HG03045 (cell line): ENCODE results near the gene FAM3C.

Experiments
- ATAC-seq: cut with Tn5 transposase; IDR thresholded peaks from one replicate; pipeline ENCODE4 v1.9.1; 2021; ENCODE audit warnings: mild to moderate bottlenecking, moderate library complexity; ENCODE audit not compliant: unreplicated experiment

The FAM3C gene

DNA sequence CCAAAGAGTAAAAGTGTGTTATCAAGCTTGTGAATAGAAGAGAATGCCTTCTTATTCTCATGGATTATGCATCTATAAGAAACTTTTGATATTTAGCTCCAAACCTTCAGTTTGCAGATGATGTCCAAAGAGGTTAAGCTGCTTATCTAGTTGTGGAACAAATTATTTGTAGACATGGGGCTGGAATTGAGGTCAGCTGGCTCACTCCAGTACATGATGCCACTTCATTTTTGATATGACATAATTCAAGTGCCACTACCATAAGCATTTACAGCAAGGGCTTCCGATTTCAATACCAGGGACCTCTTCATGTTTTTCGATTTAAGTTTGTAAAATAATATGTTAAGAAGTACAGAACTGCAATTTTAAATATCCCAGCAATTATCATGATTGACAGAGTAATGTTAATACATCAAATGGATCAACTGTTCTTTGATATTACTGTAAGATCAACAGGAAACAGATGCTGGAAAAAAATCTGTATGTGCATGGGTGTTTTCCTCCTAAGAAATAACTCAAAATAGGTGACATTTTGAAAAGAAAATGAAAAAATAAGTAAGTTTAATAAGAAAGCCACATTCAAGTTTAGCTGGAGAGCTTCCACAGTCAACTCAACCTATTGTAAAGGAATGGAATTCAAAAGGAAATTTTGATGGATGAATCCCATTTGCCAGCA, 12.7 kb downstream of the FAM3C start:
- no peak for ATAC-seq

DNA sequence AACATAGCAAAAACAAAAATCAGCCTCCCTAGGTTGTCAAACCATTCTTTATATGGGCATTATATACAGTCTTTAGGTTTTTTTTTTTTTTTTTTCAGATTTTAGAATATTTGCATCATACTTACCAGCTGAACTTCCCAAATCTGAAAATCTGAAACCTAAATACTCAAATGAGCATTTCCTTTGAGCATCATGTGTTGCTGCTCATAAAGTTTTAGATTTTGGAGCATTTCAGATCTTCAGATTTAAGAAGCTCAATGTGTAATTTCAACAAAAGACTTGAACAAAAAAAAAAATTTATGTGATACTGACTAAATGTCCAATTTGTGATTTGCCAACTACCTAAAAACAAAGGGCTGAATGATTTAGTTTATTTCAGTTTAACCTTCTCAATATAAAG, 13.6 kb downstream of the FAM3C start:
- ATAC-seq = no peak

DNA sequence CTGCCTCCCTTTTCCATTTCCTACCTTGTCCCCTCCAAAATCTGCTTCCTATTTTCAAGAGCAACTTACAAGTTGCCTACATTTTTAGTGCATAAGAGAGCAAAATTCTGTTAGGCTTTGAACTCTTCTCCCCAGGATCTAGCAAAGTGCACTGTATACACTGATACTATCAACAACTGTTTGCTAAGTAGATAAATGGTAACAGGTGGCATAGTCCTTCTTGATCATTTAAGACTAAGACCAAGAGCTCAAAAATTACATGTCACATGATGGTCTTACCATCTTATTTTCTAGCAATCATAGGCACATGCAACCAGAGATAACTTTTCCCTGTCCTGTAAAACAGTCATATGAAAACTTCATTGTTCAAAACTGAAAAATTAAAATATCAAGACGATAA, 16.2 kb downstream of the FAM3C start:
- no peak for ATAC-seq

DNA sequence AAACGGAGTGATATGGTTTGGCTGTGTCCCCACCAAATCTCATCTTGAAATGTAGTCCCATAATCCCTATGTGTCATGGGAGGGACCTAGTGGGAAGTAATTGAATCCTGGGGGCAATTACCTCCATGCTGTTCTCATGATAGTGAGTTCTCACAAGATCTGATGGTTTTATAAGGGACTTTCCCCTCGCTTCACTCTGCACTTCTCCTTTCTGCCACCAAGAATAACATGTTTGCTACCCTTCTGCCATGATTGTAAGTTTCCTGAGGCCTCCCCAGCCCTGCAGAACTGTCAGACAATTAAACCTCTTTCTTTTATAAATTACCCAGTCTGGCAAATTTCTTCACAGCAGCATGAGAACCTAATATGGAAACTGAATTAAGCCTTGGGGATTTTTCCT, 19.1 kb downstream of the FAM3C start:
- no peak for ATAC-seq

DNA sequence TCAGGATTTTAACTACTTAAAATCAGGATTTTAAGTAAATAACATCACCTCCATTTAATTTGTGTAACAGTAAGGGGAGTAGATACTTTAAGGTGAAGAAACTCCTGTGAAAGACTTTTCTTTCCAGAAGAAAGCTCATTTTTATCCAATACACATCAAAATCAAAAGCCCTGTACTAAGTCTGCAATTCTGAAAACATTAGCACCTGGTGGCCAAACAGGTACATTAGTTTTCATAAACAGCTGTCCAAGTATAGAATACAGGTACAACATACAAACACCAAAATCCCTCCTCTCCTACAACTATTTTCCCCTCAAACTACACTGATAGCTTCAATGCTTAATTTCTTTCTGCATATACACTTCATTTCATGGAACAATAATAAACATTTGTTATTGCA, 22.9 kb downstream of the FAM3C start:
- no peak for ATAC-seq

DNA sequence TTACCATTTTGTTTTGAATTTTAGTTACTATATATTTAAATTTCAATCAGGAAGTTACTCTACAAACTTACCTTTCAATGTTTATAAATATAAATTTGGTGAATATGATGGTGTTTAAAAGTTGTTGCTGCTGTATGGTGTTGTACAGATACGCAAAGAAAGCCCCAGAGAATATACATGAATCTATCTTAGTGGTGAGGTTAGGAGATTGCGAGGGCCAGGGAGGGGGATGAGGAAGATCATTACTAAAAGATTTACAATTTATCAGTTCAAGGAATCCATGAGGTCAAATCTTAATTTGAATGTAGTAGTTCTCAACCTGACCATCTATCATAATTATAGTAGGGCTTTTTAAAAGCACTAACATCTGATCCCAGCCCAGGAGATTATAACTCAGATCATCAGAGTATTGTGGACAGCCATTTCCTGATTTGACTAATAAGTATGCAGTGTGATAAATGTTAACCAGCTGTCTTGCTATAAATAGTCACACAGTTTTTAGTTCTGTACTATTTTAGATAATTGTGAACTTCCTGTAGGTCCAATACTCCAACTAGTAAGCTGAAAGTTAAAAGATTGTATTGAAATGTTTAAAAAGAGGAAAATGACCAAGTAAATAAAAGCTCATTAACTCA, 23.6 kb downstream of the FAM3C start:
- peak; percentile 85 for ATAC-seq

DNA sequence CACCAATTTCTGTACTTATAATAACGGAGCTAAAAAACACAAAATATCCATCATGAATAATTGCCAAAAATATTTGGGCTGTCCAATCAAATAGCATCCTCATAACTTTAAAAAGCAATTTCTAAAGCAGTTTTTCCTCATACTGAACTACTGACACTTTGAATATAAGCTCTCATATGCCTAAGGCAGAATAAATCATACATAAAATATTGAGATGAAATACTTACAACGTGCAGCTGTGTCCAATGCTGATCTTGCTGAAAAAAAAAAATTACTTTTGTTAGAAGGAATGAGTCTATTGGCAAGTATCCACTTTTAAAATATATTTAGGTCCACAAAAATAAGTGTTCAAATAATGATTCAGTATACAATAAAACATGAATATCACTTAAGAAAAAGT, 24.2 kb downstream of the FAM3C start:
- no peak for ATAC-seq

DNA sequence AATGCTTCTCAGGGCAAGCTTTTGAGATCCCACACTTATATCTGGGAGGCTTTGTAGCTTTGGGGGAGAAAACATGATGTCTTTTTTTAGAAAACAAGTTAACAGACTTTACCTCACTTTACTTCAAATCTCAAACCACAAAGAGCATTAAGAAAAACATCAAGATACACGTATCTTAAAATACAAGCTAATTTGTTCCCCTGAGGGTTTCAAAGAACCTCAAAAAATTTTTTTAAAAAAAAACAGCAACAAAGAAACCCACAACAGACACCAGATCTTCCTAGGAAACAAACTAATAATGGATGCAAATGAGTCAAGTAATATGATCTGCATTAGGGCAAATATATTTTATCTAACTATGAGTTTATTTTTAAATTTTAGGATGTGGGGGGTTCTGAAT, 24.7 kb downstream of the FAM3C start:
- no peak for ATAC-seq

DNA sequence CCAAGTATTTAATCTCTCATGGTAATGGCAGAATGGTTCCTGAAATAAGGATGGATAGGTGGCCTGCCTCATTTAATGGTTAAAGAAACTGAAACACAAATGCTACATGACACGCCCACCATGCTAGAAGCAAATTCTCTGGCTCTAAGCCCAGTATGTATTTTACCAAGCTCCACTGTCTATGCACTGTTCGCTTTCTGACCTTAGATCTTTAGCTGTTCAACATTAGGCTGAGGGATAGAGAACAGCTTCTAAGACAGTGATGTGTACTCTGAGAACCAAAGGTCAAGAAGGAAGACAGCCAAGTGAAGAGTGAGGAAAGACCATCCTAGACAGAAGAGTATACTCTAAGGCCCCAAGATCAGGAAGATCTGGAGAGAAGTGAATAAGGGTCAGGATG, 26.6 kb downstream of the FAM3C start:
- peak; percentile 47 for ATAC-seq

DNA sequence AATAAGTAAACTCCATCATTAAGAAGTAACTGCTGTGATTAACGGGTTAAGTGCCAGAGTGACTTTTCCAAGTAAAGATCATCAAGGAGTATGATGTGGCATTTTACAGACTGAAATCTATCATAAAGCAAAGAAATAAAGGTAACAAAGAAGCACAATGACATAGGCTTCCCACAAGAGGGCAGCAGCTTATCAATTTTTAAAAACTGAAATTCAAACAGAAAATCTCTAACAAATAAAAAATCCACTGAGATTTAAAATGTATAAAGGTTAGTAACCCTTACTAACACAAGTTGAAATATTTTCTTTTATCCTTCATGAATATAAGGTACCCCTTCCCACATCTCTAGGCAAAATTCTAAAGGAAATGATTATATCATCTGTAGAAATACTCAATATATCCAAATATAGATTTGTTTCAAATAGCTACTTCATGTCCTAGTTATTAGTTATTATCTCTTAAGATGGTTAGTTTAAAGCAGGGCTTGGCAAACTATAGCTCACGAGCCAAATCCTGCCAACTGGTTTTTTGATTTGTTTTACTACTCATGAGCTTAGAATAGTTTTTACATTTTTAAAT, 29.2 kb downstream of the FAM3C start:
- ATAC-seq = no peak

DNA sequence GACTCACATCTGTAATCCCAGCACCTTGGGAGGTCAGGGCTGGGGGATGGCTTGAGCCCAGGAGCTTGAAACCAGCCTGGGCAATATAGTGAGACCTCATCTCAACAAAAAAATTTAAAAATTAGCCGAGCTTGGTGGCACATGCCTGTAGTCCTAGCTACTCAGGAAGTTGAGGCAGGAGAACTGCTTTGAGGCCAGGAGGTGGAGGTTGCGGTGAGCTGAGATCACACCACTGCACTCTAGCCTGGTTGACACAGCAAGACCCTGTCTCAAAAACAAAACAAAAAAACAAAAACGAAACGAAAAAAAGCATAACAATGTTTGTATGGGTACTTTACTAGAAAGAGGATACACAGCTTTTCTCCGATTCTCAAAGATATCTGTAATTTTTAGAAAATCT, 35.5 kb downstream of the FAM3C start:
- no peak for ATAC-seq

DNA sequence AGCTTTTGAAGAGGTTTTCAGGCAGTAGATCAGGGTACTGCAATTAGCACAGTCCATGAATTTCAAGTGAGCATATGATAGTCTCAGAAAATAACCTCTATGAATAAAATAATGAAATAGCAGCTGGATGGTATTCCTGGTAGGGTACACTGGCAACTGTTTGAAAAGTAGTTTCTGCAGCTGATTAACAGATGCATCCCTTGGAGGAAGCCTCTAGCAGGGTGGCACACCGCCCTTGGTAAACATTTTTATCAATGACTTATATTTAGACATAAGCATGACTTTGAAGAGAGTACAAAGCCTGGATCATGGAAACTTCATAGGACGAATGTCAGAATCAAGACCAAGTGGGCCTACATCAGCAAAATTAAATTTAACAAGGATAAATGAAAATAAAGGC, 40.5 kb downstream of the FAM3C start:
- no peak for ATAC-seq

DNA sequence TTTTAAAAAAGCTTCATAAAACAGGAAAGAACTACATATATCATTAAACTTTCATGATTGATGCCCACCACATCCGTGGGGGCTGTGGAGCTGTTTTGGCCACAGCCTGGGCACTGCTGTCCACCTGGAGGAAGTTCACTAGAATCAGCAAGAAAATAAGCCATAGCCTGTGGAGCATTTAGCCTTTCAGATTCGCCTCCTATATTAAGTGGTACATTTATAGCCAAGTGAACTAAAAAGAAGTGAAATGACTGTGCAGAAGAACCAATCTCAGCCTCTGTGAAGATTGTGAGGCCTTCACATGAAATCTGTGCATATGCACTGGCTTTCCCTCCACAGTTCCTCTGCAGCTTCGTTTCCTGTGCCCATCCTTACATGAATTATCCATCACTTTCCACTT, 43.8 kb downstream of the FAM3C start:
- no peak for ATAC-seq

DNA sequence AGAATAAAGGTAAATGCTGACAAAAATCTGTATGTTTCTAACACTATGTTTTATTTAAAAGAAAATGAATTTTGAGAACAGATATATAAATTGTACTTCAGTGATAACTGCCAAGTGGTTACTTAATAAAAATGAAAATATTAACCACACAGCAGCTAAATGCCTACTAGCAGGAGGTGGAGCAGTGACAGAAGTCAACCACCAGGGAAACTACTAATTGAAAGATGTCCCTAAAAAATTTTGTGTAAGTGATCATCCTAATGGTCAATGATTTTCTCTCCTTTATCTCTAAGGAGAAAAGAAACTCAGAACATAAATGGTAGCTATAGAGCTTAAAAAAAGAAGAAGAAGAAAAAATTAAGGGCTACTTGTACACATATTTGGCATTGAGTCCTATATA, 44.4 kb downstream of the FAM3C start:
- no peak for ATAC-seq

DNA sequence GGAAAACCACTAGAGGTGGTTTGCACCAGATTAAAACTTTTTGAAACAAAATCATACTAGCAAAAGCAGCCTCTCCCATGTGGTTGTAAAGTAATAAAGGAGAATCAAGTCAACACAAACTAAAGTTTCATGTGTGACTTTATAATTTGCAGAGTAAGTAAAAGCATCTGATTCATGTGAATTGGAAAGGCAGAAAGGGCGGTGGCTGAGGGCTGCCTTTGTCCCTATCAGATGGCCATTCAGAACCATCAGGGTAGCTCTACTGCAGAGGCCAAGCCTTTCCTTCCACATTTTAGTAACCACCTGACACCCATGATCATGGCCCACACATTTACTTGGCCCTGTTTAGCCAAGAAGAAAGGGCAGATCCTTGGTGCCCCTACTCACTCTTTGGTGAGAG, 51.6 kb downstream of the FAM3C start:
- no peak for ATAC-seq

DNA sequence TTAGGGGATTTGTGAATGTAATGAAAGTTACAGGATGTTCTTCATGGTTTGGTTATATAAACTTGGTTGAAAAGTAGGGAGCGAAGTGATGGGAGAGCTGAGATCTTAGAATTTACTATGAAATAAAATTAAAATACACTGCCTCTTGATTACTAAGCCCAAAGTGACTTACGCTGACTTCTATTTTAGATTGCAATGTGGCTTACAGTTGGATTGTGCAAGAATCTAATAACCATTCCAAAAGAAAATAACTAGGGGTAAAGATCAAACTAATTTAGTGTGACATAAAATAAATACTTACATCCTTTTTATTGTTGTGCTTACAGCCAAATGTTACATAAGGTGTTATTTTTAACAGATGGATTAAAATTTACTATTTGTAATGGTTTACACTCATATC, 52.0 kb downstream of the FAM3C start:
- ATAC-seq = no peak

DNA sequence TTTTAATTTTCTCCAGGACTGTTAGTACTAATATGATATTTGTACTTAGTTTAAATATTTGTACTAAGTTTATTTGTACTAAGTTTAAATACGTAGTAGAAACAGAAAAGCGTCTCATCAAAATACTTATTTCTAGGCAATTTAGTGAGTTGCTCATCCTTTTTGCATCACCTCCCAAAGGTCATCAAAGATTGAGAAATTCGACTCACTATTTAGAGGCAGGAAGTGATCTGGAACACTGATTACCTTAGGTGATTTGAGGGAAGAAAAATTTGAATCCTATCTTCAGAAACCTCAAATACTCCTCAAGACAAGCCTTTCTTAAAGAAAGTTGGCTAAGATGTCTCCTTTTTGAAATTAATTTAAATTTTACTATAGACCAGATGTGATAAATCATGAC, 52.8 kb downstream of the FAM3C start:
- no peak for ATAC-seq

DNA sequence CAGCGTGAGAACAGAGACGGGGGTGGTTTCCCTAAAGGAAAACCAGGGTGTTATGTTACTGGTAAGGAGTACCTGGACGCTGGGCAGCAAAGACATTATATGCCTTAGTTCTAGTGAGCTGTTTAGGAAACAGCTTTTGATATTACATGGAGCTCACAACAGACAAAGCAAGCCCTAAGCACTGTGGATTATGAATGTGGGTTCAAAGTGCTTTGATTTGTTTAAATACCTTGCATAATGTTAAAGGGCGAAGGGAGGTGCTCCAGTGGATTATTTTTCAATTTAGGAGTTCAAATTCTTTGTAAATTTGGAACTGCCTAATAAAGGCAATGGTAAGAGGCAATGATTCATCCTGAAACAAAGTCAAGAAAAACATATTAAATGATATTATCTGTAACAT, 53.5 kb downstream of the FAM3C start:
- ATAC-seq = no peak

DNA sequence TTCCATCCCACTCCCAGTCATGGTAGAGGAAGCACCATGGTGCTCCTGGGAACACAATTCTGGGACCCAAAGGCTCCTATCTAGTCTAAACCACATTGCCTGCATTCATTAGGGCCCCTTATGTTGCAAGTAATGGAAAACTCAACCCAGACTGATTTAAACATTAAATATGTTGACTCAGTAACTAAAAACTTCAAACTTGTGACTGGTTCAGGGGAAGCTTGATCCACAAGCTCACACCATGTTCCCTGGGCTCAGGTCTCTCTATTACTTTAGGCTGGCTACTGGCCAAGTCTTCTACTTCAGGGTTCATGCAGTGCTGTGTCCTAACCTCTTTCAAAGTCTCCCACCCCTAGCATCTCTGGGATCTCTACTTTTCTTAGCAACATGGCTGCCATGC, 54.2 kb downstream of the FAM3C start:
- no peak for ATAC-seq

DNA sequence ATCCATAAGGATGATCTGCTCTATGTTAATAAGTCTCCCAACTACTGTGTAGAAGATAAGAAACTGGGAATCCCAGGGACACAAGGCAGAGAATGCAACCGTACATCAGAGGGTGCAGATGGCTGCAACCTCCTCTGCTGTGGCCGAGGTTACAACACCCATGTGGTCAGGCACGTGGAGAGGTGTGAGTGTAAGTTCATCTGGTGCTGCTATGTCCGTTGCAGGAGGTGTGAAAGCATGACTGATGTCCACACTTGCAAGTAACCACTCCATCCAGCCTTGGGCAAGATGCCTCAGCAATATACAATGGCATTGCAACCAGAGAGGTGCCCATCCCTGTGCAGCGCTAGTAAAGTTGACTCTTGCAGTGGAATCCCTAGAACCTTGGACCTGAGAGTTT, 57.0 kb downstream of the FAM3C start:
- ATAC-seq = no peak

DNA sequence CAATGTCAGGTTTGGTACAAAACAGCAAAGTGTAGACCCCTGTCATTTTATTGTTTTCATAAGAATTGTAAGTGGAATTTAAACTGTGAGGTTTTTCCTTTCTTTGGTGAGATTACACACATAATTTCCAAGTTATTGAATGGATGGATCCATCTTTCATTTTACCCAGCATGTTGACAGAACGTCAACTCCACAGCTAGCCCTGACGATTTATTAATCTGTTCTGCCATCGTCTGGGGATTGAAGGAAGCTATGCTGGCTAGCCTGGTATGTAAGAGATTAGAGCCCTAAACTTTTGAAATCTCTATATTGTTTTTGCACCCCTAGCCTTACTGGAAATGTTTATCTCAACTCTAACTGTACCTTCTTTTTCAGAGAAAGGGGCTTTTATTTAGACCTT, 58.7 kb downstream of the FAM3C start:
- no peak for ATAC-seq

DNA sequence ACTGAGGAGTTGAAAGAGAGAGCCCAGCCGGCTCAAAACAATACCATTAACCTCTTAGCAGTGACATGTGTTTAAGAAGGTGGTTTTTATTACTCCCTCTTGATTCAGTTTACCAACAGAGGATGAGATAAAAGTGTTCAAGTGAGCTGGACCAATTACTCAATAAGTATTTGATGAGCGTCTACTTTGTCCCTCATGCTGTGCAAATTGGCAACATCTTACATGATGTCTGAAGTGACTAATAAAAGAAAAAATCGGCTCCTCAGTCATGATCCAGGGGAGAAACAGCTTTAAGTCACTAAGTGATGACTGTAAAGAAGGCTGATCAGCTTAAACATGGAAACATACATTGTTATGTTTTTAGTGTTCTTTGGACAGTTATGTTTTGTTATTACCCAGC, 59.5 kb downstream of the FAM3C start:
- ATAC-seq = no peak
